Measurements from ENCODE around the gene KNSTRN. TPM values are rescaled to one million over a fixed set of nuclear protein-coding genes. Genes with fewer than 3 reads are reported as not detected.

KNSTRN gene
- total RNA-seq, 6 experiments from 2014 or later: 5.4 to 17.2 (median 11.2) TPM

GRCh38 chr15:40413036-40413435 lies 30.5 kb downstream of the KNSTRN start:
- Histone ChIP-seq H3K9me3 (no peaks in the 10 kb centered on the region), H3K36me3 (peaks cover 0 to 72% (median 32%) of the 10 kb centered on the region in 4 donors), H3K4me1 (peaks cover 0 to 19% (median 8%) of the 10 kb centered on the region in 4 donors), H3K27ac (peak overlapping the region; percentile 22 to 81 (median 64)), H3K27me3 (no peaks in the 10 kb centered on the region), H3K4me3 (peak overlapping the region in 1 of 3 donors; percentile 17)
- WGBS (ENCODE audit: insufficient coverage, low coverage, low lambda C conversion rate, missing lambda C conversion rate): 23% methylated on average over 4 of the region's 9 CpGs
- DNase-seq (no peak), ATAC-seq (peak; percentile 51 to 65 (median 58))
- TF ChIP-seq, protein P1, sequence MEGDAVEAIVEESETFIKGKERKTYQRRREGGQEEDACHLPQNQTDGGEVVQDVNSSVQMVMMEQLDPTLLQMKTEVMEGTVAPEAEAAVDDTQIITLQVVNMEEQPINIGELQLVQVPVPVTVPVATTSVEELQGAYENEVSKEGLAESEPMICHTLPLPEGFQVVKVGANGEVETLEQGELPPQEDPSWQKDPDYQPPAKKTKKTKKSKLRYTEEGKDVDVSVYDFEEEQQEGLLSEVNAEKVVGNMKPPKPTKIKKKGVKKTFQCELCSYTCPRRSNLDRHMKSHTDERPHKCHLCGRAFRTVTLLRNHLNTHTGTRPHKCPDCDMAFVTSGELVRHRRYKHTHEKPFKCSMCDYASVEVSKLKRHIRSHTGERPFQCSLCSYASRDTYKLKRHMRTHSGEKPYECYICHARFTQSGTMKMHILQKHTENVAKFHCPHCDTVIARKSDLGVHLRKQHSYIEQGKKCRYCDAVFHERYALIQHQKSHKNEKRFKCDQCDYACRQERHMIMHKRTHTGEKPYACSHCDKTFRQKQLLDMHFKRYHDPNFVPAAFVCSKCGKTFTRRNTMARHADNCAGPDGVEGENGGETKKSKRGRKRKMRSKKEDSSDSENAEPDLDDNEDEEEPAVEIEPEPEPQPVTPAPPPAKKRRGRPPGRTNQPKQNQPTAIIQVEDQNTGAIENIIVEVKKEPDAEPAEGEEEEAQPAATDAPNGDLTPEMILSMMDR (IDR thresholded peaks at IDR 0.05): no peak
- no peak for TF ChIP-seq POLR2A (IDR thresholded peaks at IDR 0.05)
- intact Hi-C loops (cut with DNase I): loop anchor here in 1 of 2 donors (10.0 kb wide), 1 partner anchor 48 kb away; no protein-coding TSS in a partner anchor

- Histone ChIP-seq H3K27ac (no peak overlapping the region), H3K4me3 (no peak overlapping the region), H3K27me3 (no peaks in the 10 kb centered on the region), H3K4me1 (peaks cover 0 to 20% (median 8%) of the 10 kb centered on the region in 4 donors), H3K9me3 (no peaks in the 10 kb centered on the region), H3K36me3 (peaks cover 0 to 68% (median 35%) of the 10 kb centered on the region in 4 donors)
- no peak for DNase-seq
- intact Hi-C loops (cut with DNase I): loop anchor here in 1 of 2 donors (10.0 kb wide), 1 partner anchor 50 kb away; no protein-coding TSS in a partner anchor
- no peak for ATAC-seq
- TF ChIP-seq POLR2A (IDR thresholded peaks at IDR 0.05): no peak
- TF ChIP-seq, protein P1 (IDR thresholded peaks at IDR 0.05): no peak
- no CpG with 5 or more reads among the region's 7 CpGs for WGBS (ENCODE audit: insufficient coverage, low coverage, low lambda C conversion rate, missing lambda C conversion rate)
Measured at GRCh38 chr15:40414816-40415215, 32.3 kb downstream of the KNSTRN start.

DNA sequence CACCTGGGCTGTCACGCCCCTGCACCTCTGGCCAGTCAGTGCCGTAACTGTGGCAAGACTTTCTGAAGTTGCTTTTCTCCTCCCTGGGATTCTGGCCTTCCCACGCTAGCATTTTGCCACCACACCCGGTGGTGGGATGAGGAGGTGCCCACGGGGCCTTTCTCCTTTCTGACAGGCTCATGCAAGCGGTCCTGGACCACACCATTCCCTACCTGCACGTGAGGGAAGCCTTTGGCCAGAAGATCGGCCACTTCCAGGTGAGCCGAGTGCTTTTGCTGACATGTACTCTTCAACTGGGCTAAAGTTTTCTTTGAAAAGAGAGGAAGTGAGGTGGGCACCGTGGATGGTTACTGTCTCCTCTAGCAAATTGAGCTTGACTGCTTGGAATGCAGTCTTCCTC lies 32.7 kb downstream of the KNSTRN start:
- no peak for TF ChIP-seq POLR2A (IDR thresholded peaks at IDR 0.05)
- TF ChIP-seq, protein P1 (IDR thresholded peaks at IDR 0.05): no peak
- no peak overlapping the region for H3K27ac ChIP-seq
- no peak for DNase-seq
- intact Hi-C loops (cut with DNase I): loop anchor here in 1 of 2 donors (10.0 kb wide), 1 partner anchor 50 kb away; no protein-coding TSS in a partner anchor
- peaks cover 0 to 65% (median 34%) of the 10 kb centered on the region in 4 donors for H3K36me3 ChIP-seq
- no peak overlapping the region for H3K4me3 ChIP-seq
- no peak for ATAC-seq
- H3K4me1 ChIP-seq: peaks cover 0 to 24% (median 11%) of the 10 kb centered on the region in 4 donors
- no peaks in the 10 kb centered on the region for H3K9me3 ChIP-seq
- H3K27me3 ChIP-seq: no peaks in the 10 kb centered on the region
- 91% methylated on average over 6 of the region's 10 CpGs for WGBS (ENCODE audit: insufficient coverage, low coverage, low lambda C conversion rate, missing lambda C conversion rate)

DNA sequence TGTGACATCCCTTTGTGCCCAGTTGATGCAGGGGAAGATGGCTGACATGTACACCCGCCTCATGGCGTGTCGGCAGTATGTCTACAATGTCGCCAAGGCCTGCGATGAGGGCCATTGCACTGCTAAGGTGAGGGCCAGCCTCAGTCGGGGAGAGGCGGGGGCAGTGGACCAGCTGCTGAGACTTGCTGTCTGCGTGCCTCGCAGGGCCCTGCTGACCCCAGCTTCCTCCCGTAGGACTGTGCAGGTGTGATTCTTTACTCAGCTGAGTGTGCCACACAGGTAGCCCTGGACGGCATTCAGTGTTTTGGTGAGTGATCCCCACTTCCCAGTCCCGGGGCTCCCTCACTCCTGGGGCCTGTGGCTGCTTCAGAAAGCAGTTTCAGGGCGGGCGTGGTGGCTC lies 33.5 kb downstream of the KNSTRN start:
- DNase-seq: no peak
- Histone ChIP-seq H3K36me3 (peaks cover 0 to 57% (median 30%) of the 10 kb centered on the region in 4 donors), H3K27me3 (no peaks in the 10 kb centered on the region), H3K4me3 (no peak overlapping the region), H3K9me3 (no peaks in the 10 kb centered on the region), H3K27ac (no peak overlapping the region), H3K4me1 (peaks cover 0 to 32% (median 17%) of the 10 kb centered on the region in 4 donors)
- ATAC-seq: no peak
- no peak for TF ChIP-seq POLR2A (IDR thresholded peaks at IDR 0.05)
- TF ChIP-seq, protein P1 (IDR thresholded peaks at IDR 0.05): no peak
- 100% methylated on average over 2 of the region's 14 CpGs for WGBS (ENCODE audit: insufficient coverage, low coverage, low lambda C conversion rate, missing lambda C conversion rate)
- intact Hi-C loops (cut with DNase I): loop anchor here in 1 of 2 donors (10.0 kb wide), 1 partner anchor 51 kb away; no protein-coding TSS in a partner anchor
